HG03457 (cell line): ENCODE data around the gene HSPBP1.

Experiments used
- ATAC-seq: cut with Tn5 transposase; IDR thresholded peaks from one replicate; pipeline ENCODE4 v1.9.1; 2021; ENCODE audit warnings: moderate number of reproducible peaks; ENCODE audit not compliant: unreplicated experiment

Gene HSPBP1

GRCh38 chr19:55276720-55277430, 3.0 kb downstream of the HSPBP1 start:
- ATAC-seq = no peak

GRCh38 chr19:55275851-55276719, 3.8 kb downstream of the HSPBP1 start:
- no peak for ATAC-seq

GRCh38 chr19:55273978-55274707, 5.8 kb downstream of the HSPBP1 start:
- no peak for ATAC-seq

GRCh38 chr19:55272142-55272541, 7.8 kb downstream of the HSPBP1 start:
- ATAC-seq = no peak

- no peak for ATAC-seq
Measured at GRCh38 chr19:55270172-55270942, 9.6 kb downstream of the HSPBP1 start.

GRCh38 chr19:55269299-55269698, 10.6 kb downstream of the HSPBP1 start:
- ATAC-seq = no peak

- ATAC-seq = no peak
Measured at GRCh38 chr19:55266840-55267239, 13.1 kb downstream of the HSPBP1 start.

GRCh38 chr19:55266404-55266803, 13.5 kb downstream of the HSPBP1 start:
- no peak for ATAC-seq

- ATAC-seq = no peak
Measured at GRCh38 chr19:55265723-55266386, 14.1 kb downstream of the HSPBP1 start.

- no peak for ATAC-seq
Measured at GRCh38 chr19:55265173-55265572, 14.7 kb downstream of the HSPBP1 start.

- no peak for ATAC-seq
Measured at GRCh38 chr19:55264531-55264930, 15.4 kb downstream of the HSPBP1 start.

- ATAC-seq = no peak
Measured at GRCh38 chr19:55262359-55262758, 17.6 kb downstream of the HSPBP1 start.

- ATAC-seq = no peak
Measured at GRCh38 chr19:55261671-55262126, 18.2 kb downstream of the HSPBP1 start.

- ATAC-seq = no peak
Measured at GRCh38 chr19:55259540-55260210, 20.2 kb downstream of the HSPBP1 start.

GRCh38 chr19:55258828-55259539, 20.9 kb downstream of the HSPBP1 start, which contains the start of gene PPP6R1:
TSS of gene PPP6R1 (minus strand) at chr19:55259017. CDS start at chr19:55247103, 11,914 bp downstream.
- ATAC-seq = peak; percentile 54

- ATAC-seq = no peak
Measured at GRCh38 chr19:55258476-55258827, 21.5 kb downstream of the HSPBP1 start.

- ATAC-seq = no peak
Measured at GRCh38 chr19:55257461-55258420, 22.2 kb downstream of the HSPBP1 start.
